T-cell (primary cell): Measurements from ENCODE around the gene DDX50. TPM values are rescaled to one million over a fixed set of nuclear protein-coding genes. Genes with fewer than 3 reads are reported as not detected.
A peak's percentile ranks its signal among the peaks of the same experiment; 100 is the strongest.
"Not testable (repeated sequence)": the region's sequence is repeated elsewhere in the genome, so short reads cannot be mapped to it uniquely, and the experiment has no call there.

Source experiments
- ATAC-seq, 4 experiments: fragments of 200-7000 bp in 3 of 4; fragments of 150-1000 bp in 1 of 4; cut with Tn5 transposase; replicated peaks in 1 of 4; 1 replicate in 3 of 4; 2 replicates in 1 of 4; pipeline ENCODE4 v1.10.0; 2021; ENCODE audit warnings: moderate library complexity in 3 of 4, mild to moderate bottlenecking in 2 of 4, moderate number of reproducible peaks in 1 of 4
- CTCF ChIA-PET, 2 donors: fragments of 300-600 bp; sonication (Branson Sonifier 250); formaldehyde crosslinking; loops; one replicate each; lab custom pipeline; 2022; ENCODE audit warnings: antibody characterized with exemption in 2 of 2; lab: Charles Lee
- POLR2A ChIA-PET, 2 donors: fragments of 300-600 bp; sonication (Branson Sonifier 250); formaldehyde crosslinking; loops; one replicate each; lab custom pipeline; 2022; ENCODE audit warnings: antibody characterized with exemption in 2 of 2; lab: Charles Lee
- DNase-seq, 35 experiments: peaks; one replicate each; pipeline versions ENCODE4 v3.0.0 to v3.0.0-alpha.2; 2013 to 2023
- H3K27ac ChIP-seq: one replicate; pipeline ENCODE4 v1.5.1; 2013; ENCODE audit warnings: low read length
- H3K27me3 ChIP-seq, 2 experiments: replicated peaks in 1 of 2; 1 replicate in 1 of 2; 2 replicates in 1 of 2; pipeline versions ENCODE4 v1.6.1 to v1.7.0; 2013; ENCODE audit warnings: low read length in 1 of 2, mixed read lengths in 1 of 2; ENCODE audit not compliant: control insufficient read depth in 2 of 2, insufficient read depth in 2 of 2; ENCODE audit errors: extremely low read depth in 1 of 2
- H3K36me3 ChIP-seq, 2 donors: 1 replicate in 1 of 2; 2 replicates in 1 of 2; pipeline versions ENCODE4 v1.6.1 to v1.7.0; 2013; ENCODE audit warnings: low read length in 1 of 2; ENCODE audit not compliant: control insufficient read depth in 2 of 2, insufficient read depth in 1 of 2; ENCODE audit errors: extremely low read depth in 1 of 2
- H3K4me1 ChIP-seq, 2 experiments: 1 replicate in 1 of 2; 2 replicates in 1 of 2; pipeline versions ENCODE4 v1.6.1 to v1.7.0; 2013; ENCODE audit warnings: low read length in 2 of 2, mixed read lengths in 1 of 2; ENCODE audit not compliant: insufficient read depth in 2 of 2, control insufficient read depth in 1 of 2; ENCODE audit errors: extremely low read depth in 1 of 2
- H3K4me3 ChIP-seq, 2 donors: 1 replicate in 1 of 2; 2 replicates in 1 of 2; pipeline versions ENCODE4 v1.5.1 to v1.7.0; 2013; ENCODE audit warnings: mild to moderate bottlenecking in 2 of 2, low read length in 1 of 2, moderate library complexity in 1 of 2; ENCODE audit not compliant: control insufficient read depth in 1 of 2; ENCODE audit errors: extremely low read depth in 1 of 2
- H3K9me3 ChIP-seq: 2 replicates; pipeline ENCODE4 v1.7.0; 2013
- H3K27ac Mint-ChIP-seq, 2 donors: one replicate each; pipeline ENCODE4 v1.8.0; 2020 to 2021; ENCODE audit warnings: mild to moderate bottlenecking in 2 of 2, mixed read lengths in 2 of 2
- H3K27me3 Mint-ChIP-seq, 2 donors: one replicate each; pipeline ENCODE4 v1.8.0; 2021 to 2022; ENCODE audit warnings: mixed read lengths in 2 of 2
- H3K36me3 Mint-ChIP-seq: one replicate; pipeline ENCODE4 v1.8.0; 2021; ENCODE audit warnings: mixed read lengths
- H3K4me1 Mint-ChIP-seq, 3 donors: one replicate each; pipeline ENCODE4 v1.8.0; 2020 to 2022; ENCODE audit warnings: mixed read lengths in 3 of 3, mild to moderate bottlenecking in 1 of 3
- H3K4me3 Mint-ChIP-seq, 3 donors: one replicate each; pipeline ENCODE4 v1.8.0; 2020 to 2022; ENCODE audit warnings: mild to moderate bottlenecking in 3 of 3, mixed read lengths in 3 of 3, moderate library complexity in 3 of 3
- H3K9me3 Mint-ChIP-seq, 3 donors: one replicate each; pipeline ENCODE4 v1.8.0; 2020 to 2022; ENCODE audit warnings: mixed read lengths in 3 of 3
- WGBS: methylation state at CpG from one replicate; pipeline ENCODE4 v1.1.5; 2013; ENCODE audit warnings: missing lambda C conversion rate; ENCODE audit not compliant: insufficient coverage; 5-methylcytosine and 5-hydroxymethylcytosine counted together
- total RNA-seq, 35 experiments: library from RNA in 6 of 35; stranded (reverse) in 6 of 35; fragments of 120-200 nt in 1 of 35; gene quantifications; one replicate each; pipeline versions ENCODE4 v1.2.1 to v1.2.4 and lab custom pipeline; 2013 to 2026

DDX50 gene
- total RNA-seq, 5 donors from 2014 or later (not counting 1 experiment from before 2014, with no cell fraction given), result 31.0 to 42.3 (median 40.8) TPM

DNA sequence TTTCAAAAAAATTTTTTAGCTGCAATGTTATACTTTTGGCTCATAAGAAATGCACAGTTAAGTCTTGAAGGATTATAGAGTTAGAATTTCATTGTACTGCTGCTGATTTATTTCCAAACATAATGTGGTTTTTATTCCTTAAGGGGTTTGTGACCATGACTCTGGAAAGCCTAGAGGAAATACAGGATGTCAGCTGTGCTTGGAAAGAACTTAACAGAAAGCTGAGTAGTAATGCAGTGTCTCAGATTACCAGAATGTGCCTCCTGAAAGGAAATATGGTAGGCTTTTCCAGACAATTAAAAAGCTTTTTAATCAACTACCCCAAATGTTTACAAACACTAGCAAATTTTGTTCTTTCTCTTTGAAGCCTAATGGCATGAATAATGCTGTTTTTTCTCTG lies 39.8 kb downstream of the DDX50 start:
- H3K4me1 Mint-ChIP-seq, H3K27me3 ChIP-seq, H3K27me3 Mint-ChIP-seq, DNase-seq, H3K27ac Mint-ChIP-seq, H3K9me3 ChIP-seq, H3K4me3 ChIP-seq, H3K4me1 ChIP-seq, H3K9me3 Mint-ChIP-seq, H3K4me3 Mint-ChIP-seq, ATAC-seq, H3K27ac ChIP-seq: not testable (repeated sequence)
- POLR2A ChIA-PET, result interaction anchor here in 1 of 2 donors (0.6 to 0.7 kb wide), 2 partner anchors 46 to 148 kb away, joined by 3 read pairs; no protein-coding TSS in a partner anchor
- peaks cover 28% of the 10 kb centered on the region for H3K36me3 Mint-ChIP-seq
- H3K36me3 ChIP-seq, result peaks cover 5 to 63% of the 10 kb centered on the region in 2 donors
- CTCF ChIA-PET, result interaction anchor here in 1 of 2 donors (0.6 kb wide), 1 partner anchor 188 kb away, joined by 5 read pairs; no protein-coding TSS in a partner anchor

DNA sequence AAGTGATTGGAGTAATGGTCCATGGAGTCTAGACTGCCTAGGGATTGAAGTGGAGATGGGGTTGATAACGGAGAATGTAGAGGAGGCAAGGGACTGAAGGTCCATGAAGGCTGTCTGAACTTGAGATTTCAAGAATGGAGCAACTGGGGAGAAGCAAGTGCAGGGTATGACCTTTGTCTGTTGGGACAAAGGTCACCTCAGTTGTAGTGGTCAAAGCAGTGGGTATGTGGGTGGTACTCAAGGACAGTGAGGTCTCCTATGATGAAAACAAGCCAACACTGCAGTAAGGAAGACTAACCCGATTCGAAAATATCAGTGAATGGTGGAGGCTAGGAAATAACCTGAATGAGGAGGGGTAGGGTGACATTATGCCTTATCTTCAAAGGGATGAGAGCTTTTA lies 49.5 kb downstream of the DDX50 start:
- no peak for DNase-seq
- CTCF ChIA-PET, result no interaction called here
- ATAC-seq, result no peak
- Mint-ChIP-seq H3K27ac (no peak overlapping the region), H3K4me3 (no peak overlapping the region), H3K4me1 (peaks cover 0 to 6% (median 3%) of the 10 kb centered on the region in 3 donors), H3K36me3 (peaks cover 17% of the 10 kb centered on the region), H3K27me3 (no peaks in the 10 kb centered on the region), H3K9me3 (no peaks in the 10 kb centered on the region)
- Histone ChIP-seq H3K4me3 (no peak overlapping the region), H3K27ac (no peak overlapping the region), H3K9me3 (no peaks in the 10 kb centered on the region), H3K27me3 (no peaks in the 10 kb centered on the region), H3K4me1 (peaks cover 7 to 9% of the 10 kb centered on the region in 2 experiments), H3K36me3 (peaks cover 6 to 33% of the 10 kb centered on the region in 2 donors)
- POLR2A ChIA-PET, result no interaction called here
- WGBS, result 94% methylated on average over 3 of the region's 3 CpGs

- Mint-ChIP-seq H3K27ac (peak overlapping the region in 1 of 2 donors; percentile 74), H3K27me3 (no peaks in the 10 kb centered on the region)
- POLR2A ChIA-PET, result interaction anchor here in 1 of 2 donors (0.6 to 1.7 kb wide), 6 partner anchors 11 to 234 kb away, joined by 3 to 6 read pairs (median 4); partner anchors contain the start of gene CCAR1
Measured at GRCh38 chr10:68954904-68955303, 53.8 kb downstream of the DDX50 start.

DNA sequence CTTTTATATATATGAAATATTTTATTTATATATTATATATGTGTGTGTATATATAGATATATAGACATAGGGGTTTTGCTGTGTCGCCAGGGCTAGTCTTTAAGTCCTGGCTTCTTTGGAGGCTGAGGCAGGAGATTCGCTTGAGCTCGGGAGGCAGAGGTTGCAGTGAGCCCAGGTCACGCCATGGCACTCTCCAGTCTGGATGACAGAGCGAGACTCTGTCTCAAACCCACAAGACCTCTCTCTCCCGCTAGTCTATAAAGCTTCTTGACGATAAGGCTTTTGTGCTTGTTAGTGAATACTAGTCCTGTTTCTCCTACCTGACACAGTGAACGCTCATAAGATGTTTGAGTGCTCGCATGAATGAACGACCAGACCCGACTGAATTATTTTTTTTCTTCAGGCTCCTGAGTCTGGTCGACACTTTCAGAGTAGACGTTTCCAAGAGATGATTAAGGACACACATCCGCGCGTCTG lies 54.3 kb downstream of the DDX50 start:
- H3K27ac Mint-ChIP-seq, result peak overlapping the region; percentile 95 to 99
- peaks cover 6% of the 10 kb centered on the region for H3K36me3 Mint-ChIP-seq
- Histone ChIP-seq H3K36me3 (peaks cover 0 to 7% of the 10 kb centered on the region in 2 donors), H3K4me1 (peaks cover 21 to 33% of the 10 kb centered on the region in 2 experiments), H3K27me3 (no peaks in the 10 kb centered on the region), H3K27ac (peak overlapping the region; percentile 97), H3K9me3 (no peaks in the 10 kb centered on the region), H3K4me3 (peak overlapping the region; percentile 83 to 93)
- no peaks in the 10 kb centered on the region for H3K9me3 Mint-ChIP-seq
- ATAC-seq (peak; percentile 7 to 28 (median 12)), DNase-seq (peak in 6 of 35 experiments; percentile 4 to 15 (median 11))
- no peaks in the 10 kb centered on the region for H3K27me3 Mint-ChIP-seq
- 0% methylated on average over 9 of the region's 16 CpGs for WGBS
- H3K4me1 Mint-ChIP-seq, result peaks cover 28 to 37% (median 36%) of the 10 kb centered on the region in 3 donors
- POLR2A ChIA-PET, result interaction anchor here (0.6 to 2.0 kb wide), 9 partner anchors 14 to 235 kb away, joined by 3 to 9 read pairs (median 4); partner anchors contain the start of gene CCAR1 (in 1 of the 2)
- CTCF ChIA-PET, result interaction anchor here (0.6 to 1.6 kb wide), 11 partner anchors 17 to 458 kb away, joined by 3 to 10 read pairs (median 4); partner anchors contain the start of gene KIFBP (in 1 of the 2)
- peak overlapping the region; percentile 95 to 99 (median 97) for H3K4me3 Mint-ChIP-seq

More at GRCh38 chr10:68954904-68955303, 53.8 kb downstream of the DDX50 start:
- Histone ChIP-seq H3K27me3 (no peaks in the 10 kb centered on the region), H3K4me1 (peaks cover 19 to 33% of the 10 kb centered on the region in 2 experiments), H3K27ac (peak overlapping the region; percentile 97), H3K9me3 (no peaks in the 10 kb centered on the region), H3K36me3 (peaks cover 0 to 3% of the 10 kb centered on the region in 2 donors), H3K4me3 (no peak overlapping the region)
- Mint-ChIP-seq H3K4me1 (peaks cover 24 to 35% (median 32%) of the 10 kb centered on the region in 3 donors), H3K36me3 (peaks cover 4% of the 10 kb centered on the region), H3K4me3 (peak overlapping the region; percentile 41 to 95 (median 46)), H3K9me3 (no peaks in the 10 kb centered on the region)
- WGBS, result no CpG with 5 or more reads among the region's 12 CpGs
- no peak for ATAC-seq
- no peak for DNase-seq
- CTCF ChIA-PET, result interaction anchor here (0.7 to 1.5 kb wide), 7 partner anchors 13 to 274 kb away, joined by 3 to 10 read pairs (median 4); partner anchors contain the start of gene KIFBP (in 1 of the 2)

GRCh38 chr10:68955832-68956532 lies 54.9 kb downstream of the DDX50 start, which contains the start of gene DDX21:
Gene DDX21 (plus strand): TSS chr10:68956170. CDS start chr10:68956226, 56 bp downstream.
- Histone ChIP-seq H3K27ac (peak within 1 kb of the TSS; percentile 97), H3K36me3 (peaks cover 0 to 12% of the 10 kb centered on the region in 2 donors), H3K4me3 (peak within 1 kb of the TSS; percentile 83 to 93), H3K9me3 (no peaks in the 10 kb centered on the region), H3K4me1 (peaks cover 21 to 35% of the 10 kb centered on the region in 2 experiments), H3K27me3 (no peaks in the 10 kb centered on the region)
- Mint-ChIP-seq H3K9me3 (no peaks in the 10 kb centered on the region), H3K4me1 (peaks cover 28 to 40% (median 37%) of the 10 kb centered on the region in 3 donors), H3K27me3 (no peaks in the 10 kb centered on the region), H3K4me3 (peak within 1 kb of the TSS; percentile 95 to 99 (median 97)), H3K27ac (peak within 1 kb of the TSS; percentile 95 to 99), H3K36me3 (peaks cover 6% of the 10 kb centered on the region)
- WGBS, result under 1% methylated on average over 53 of the region's 53 CpGs
- POLR2A ChIA-PET, result interaction anchor here (0.6 to 2.0 kb wide), 11 partner anchors 13 to 549 kb away, joined by 3 to 9 read pairs (median 3); partner anchors contain the start of genes CCAR1 (in 1 of the 2) and SRGN (in 1 of the 2)
- DNase-seq (peak; percentile 69 to 94 (median 88)), ATAC-seq (peak; percentile 89 to 92 (median 91))
- CTCF ChIA-PET, result interaction anchor here (0.5 to 1.6 kb wide), 16 partner anchors 17 to 459 kb away, joined by 3 to 10 read pairs (median 4); partner anchors contain the start of gene KIFBP (in 1 of the 2)

DNA sequence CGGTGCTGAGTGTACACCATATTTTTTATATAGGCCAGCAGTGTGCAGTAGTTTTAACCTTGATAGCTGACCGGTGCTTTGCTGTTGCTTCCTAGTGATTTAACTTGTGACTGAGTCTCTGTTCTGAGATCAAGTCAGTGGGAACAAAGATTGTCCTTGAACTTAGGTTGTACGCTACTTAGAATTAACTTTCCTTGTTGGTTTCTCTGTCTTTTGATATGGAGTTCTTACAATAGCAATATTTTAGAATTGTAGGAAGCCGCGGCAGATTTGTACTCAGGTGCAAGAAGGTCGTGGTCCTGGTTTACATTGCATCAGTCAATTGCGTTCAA lies 56.1 kb downstream of the DDX50 start:
- H3K9me3 Mint-ChIP-seq, result no peaks in the 10 kb centered on the region
- H3K4me1 Mint-ChIP-seq, result peaks cover 39 to 49% (median 44%) of the 10 kb centered on the region in 3 donors
- WGBS, result 29% methylated on average over 5 of the region's 7 CpGs
- peak overlapping the region; percentile 83 to 93 for H3K4me3 ChIP-seq
- no peaks in the 10 kb centered on the region for H3K9me3 ChIP-seq
- no peaks in the 10 kb centered on the region for H3K27me3 ChIP-seq
- ChIA-PET CTCF (interaction anchor here (0.7 to 1.0 kb wide), 2 partner anchors 57 to 612 kb away, joined by 3 to 4 read pairs; no protein-coding TSS in a partner anchor), POLR2A (interaction anchor here in 1 of 2 donors (1.0 to 2.0 kb wide), 3 partner anchors 11 to 164 kb away, joined by 3 to 9 read pairs (median 5); no protein-coding TSS in a partner anchor)
- H3K4me1 ChIP-seq, result peaks cover 21 to 36% of the 10 kb centered on the region in 2 experiments
- peaks cover 2 to 20% of the 10 kb centered on the region in 2 donors for H3K36me3 ChIP-seq
- ATAC-seq (no peak), DNase-seq (peak in 1 of 35 experiments; percentile 4)
- no peaks in the 10 kb centered on the region for H3K27me3 Mint-ChIP-seq
- peaks cover 16% of the 10 kb centered on the region for H3K36me3 Mint-ChIP-seq
- peak overlapping the region; percentile 95 to 99 (median 97) for H3K4me3 Mint-ChIP-seq
- peak overlapping the region; percentile 95 to 99 for H3K27ac Mint-ChIP-seq
- peak overlapping the region; percentile 97 for H3K27ac ChIP-seq
